ENCODE measurements around the gene TMEM239. TPM values are rescaled to one million over a fixed set of nuclear protein-coding genes. Genes with fewer than 3 reads are reported as not detected.

TMEM239 gene
- total and polyA plus RNA-seq, 2 of the 8 experiments (the other 6 are each of a cell fraction or from before 2014, with no cell fraction given): not detected

DNA sequence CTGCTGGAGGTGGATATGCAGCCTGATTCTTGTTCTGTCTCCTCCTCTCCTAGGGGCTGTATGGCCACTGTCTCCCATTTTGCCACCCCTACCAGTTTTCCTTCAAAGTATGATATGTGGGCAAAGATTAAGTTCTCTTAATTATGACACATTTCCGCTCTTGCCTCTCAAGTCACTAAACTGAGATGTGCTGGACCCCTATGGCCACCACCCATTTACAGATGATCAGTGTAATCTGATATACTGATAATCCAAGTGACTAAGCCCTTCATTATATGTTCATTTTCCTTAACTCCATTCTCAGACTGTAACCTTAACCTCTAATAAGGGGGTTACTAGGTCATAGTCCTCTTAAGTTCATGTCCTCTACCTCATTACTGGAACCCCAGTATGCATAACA lies 2.1 kb upstream of the TMEM239 start:
- DNase-seq (ENCODE audit: low read depth in 1 of 2, low spot score in 2 of 2): no peak
- POLR2A ChIA-PET (ENCODE audit: partially characterized antibody): no interaction called here
- no peak overlapping the region for H3K27ac ChIP-seq (ENCODE audit: low read depth, low read length)

More for the DNA sequence above, 2.1 kb upstream of the TMEM239 start:
- Histone ChIP-seq H4K8ac (ENCODE audit: extremely low read depth, insufficient read depth, low read length) (no peak overlapping the region), H2BK5ac (ENCODE audit: low read depth, low read length) (no peak overlapping the region), H2BK15ac (ENCODE audit: low read length) (no peak overlapping the region), H2AK5ac (ENCODE audit: low read depth, low read length) (no peak overlapping the region), H3K4me2 (ENCODE audit: insufficient read depth in 1 of 2, low read depth in 2 of 2, low read length in 2 of 2) (no peak overlapping the region), H2BK120ac (replicated peaks; ENCODE audit: low read depth, low read length) (no peak overlapping the region), H3K36me3 (ENCODE audit: control insufficient read depth in 2 of 4, insufficient read depth in 4 of 4, low read length in 3 of 4) (no peaks in the 10 kb centered on the region), H3K27me3 (replicated peaks in 1 of 4; ENCODE audit: control insufficient read depth in 3 of 4, extremely low read depth in 1 of 4, insufficient read depth in 3 of 4, low read length in 3 of 4) (peaks cover 0 to 6% (median 2%) of the 10 kb centered on the region in 4 experiments; a peak in 3 of 7 replicates), H3K18ac (ENCODE audit: extremely low read depth, low read length) (no peak overlapping the region), H4K91ac (replicated peaks; ENCODE audit: insufficient read length, low read length) (no peak overlapping the region), H4K20me1 (replicated peaks in 1 of 2; ENCODE audit: control insufficient read depth in 1 of 2, insufficient read depth in 2 of 2, low read length in 2 of 2) (no peaks in the 10 kb centered on the region), H2BK20ac (ENCODE audit: low read length) (no peak overlapping the region), H3K23ac (ENCODE audit: insufficient read length) (no peak overlapping the region), H4K5ac (ENCODE audit: insufficient read length, low read depth, low read length) (no peak overlapping the region), H3K4me3 (ENCODE audit: extremely low read depth in 1 of 4, insufficient read depth in 2 of 4, low read depth in 3 of 4, low read length in 4 of 4) (no peak overlapping the region), H3K23me2 (ENCODE audit: low read depth, low read length) (no peaks in the 10 kb centered on the region), H2AFZ (ENCODE audit: low read length) (no peak overlapping the region), H3K79me2 (ENCODE audit: control insufficient read depth in 1 of 2, insufficient read depth in 2 of 2, low read length in 2 of 2) (no peaks in the 10 kb centered on the region), H3K9ac (replicated peaks in 1 of 4; ENCODE audit: extremely low read depth in 1 of 4, low read depth in 3 of 4, low read length in 3 of 4) (no peak overlapping the region), H3K4ac (replicated peaks; ENCODE audit: insufficient read length, low read depth, low read length) (no peak overlapping the region), H3K9me3 (ENCODE audit: insufficient read depth in 2 of 2, low read depth in 1 of 2, low read length in 1 of 2) (0 out of 4 replicates have a peak, but pooled peaks cover 0 to 7% of the 10 kb centered on the region in 2 experiments), H3K14ac (ENCODE audit: insufficient read length) (no peak overlapping the region), H2BK12ac (ENCODE audit: low read depth, low read length) (no peak overlapping the region), H3K4me1 (replicated peaks in 1 of 4; ENCODE audit: control insufficient read depth in 3 of 4, insufficient read depth in 4 of 4, low read length in 3 of 4) (no peaks in the 10 kb centered on the region; a peak in 1 of 7 replicates), H3K79me1 (ENCODE audit: low read depth, low read length) (no peaks in the 10 kb centered on the region), H3K56ac (replicated peaks; ENCODE audit: insufficient read length, low read depth, low read length) (no peak overlapping the region)
- CTCF ChIA-PET (ENCODE audit: partially characterized antibody): interaction anchor here (0.6 to 1.4 kb wide), 6 partner anchors 11 to 241 kb away, joined by 3 to 6 read pairs (median 4); no protein-coding TSS in a partner anchor
- FAIRE-seq: no peak
- TF ChIP-seq POU5F1 (IDR thresholded peaks at IDR 0.05; ENCODE audit: low read depth, low read length) (no peak), MAFK (IDR thresholded peaks at IDR 0.05; ENCODE audit: low read depth, low read length) (no peak), BRCA1 (IDR thresholded peaks at IDR 0.05; ENCODE audit: low read depth, low read length) (no peak), TBP (IDR thresholded peaks at IDR 0.05; ENCODE audit: low read depth, low read length) (no peak)
- TF ChIP-seq, protein P1, sequence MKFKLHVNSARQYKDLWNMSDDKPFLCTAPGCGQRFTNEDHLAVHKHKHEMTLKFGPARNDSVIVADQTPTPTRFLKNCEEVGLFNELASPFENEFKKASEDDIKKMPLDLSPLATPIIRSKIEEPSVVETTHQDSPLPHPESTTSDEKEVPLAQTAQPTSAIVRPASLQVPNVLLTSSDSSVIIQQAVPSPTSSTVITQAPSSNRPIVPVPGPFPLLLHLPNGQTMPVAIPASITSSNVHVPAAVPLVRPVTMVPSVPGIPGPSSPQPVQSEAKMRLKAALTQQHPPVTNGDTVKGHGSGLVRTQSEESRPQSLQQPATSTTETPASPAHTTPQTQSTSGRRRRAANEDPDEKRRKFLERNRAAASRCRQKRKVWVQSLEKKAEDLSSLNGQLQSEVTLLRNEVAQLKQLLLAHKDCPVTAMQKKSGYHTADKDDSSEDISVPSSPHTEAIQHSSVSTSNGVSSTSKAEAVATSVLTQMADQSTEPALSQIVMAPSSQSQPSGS (IDR thresholded peaks at IDR 0.05; ENCODE audit: low read length): no peak
- TF ChIP-seq, protein P2, sequence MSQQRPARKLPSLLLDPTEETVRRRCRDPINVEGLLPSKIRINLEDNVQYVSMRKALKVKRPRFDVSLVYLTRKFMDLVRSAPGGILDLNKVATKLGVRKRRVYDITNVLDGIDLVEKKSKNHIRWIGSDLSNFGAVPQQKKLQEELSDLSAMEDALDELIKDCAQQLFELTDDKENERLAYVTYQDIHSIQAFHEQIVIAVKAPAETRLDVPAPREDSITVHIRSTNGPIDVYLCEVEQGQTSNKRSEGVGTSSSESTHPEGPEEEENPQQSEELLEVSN (IDR thresholded peaks at IDR 0.05): no peak
- WGBS, 2 experiments (ENCODE audit: extremely low coverage in 1 of 2, insufficient coverage in 1 of 2, insufficient read length in 1 of 2, insufficient replicate concordance in 2 of 2, low coverage in 1 of 2, low lambda C conversion rate in 2 of 2, missing lambda C conversion rate in 1 of 2): 69% methylated on average over 1 of the region's 1 CpG; no CpG with 5 or more reads in 1 of the 2 experiments

Measured in H1 (cell line).